Heart left ventricle (tissue), 16 donors: Measurements from ENCODE around the gene HOXD10. TPM values are rescaled to one million over a fixed set of nuclear protein-coding genes. Genes with fewer than 3 reads are reported as not detected.

Experiments used
- ATAC-seq, 4 donors: fragments of 200-7000 bp; cut with Tn5 transposase; one replicate each; pipeline ENCODE4 v1.9.1; 2020 to 2022; ENCODE audit warnings: moderate library complexity in 4 of 4, mild to moderate bottlenecking in 3 of 4, moderate number of reproducible peaks in 1 of 4
- DNase-seq, 5 donors: peaks; one replicate each; pipeline ENCODE4 v3.0.0-alpha.2; 2020
- H3K27ac ChIP-seq, 12 donors: fragments of 200-600 bp; sonication (generic) in 4 of 12; one replicate each; pipeline versions ENCODE4 v1.5.0 to v1.8.0; 2016 to 2022; ENCODE audit warnings: mild to moderate bottlenecking in 2 of 12
- H3K27me3 ChIP-seq, 9 donors: fragments of 200-600 bp; sonication (generic) in 2 of 9; one replicate each; pipeline versions ENCODE4 v1.5.1 to v1.8.0; 2016 to 2022; ENCODE audit warnings: mild to moderate bottlenecking in 3 of 9
- H3K36me3 ChIP-seq, 9 donors: fragments of 200-600 bp; sonication (generic) in 2 of 9; one replicate each; pipeline versions ENCODE4 v1.5.0 to v1.8.0; 2018 to 2022; ENCODE audit warnings: mild to moderate bottlenecking in 2 of 9
- H3K4me1 ChIP-seq, 12 donors: fragments of 200-600 bp; sonication (generic) in 4 of 12; one replicate each; pipeline versions ENCODE4 v1.5.0 to v1.8.0; 2016 to 2022; ENCODE audit warnings: mild to moderate bottlenecking in 3 of 12
- H3K4me3 ChIP-seq, 12 donors: fragments of 200-600 bp; sonication (generic) in 4 of 12; one replicate each; pipeline versions ENCODE4 v1.5.0 to v1.8.0; 2017 to 2022; ENCODE audit warnings: mild to moderate bottlenecking in 9 of 12, moderate library complexity in 4 of 12
- H3K9me3 ChIP-seq, 12 donors: fragments of 200-600 bp; sonication (generic) in 4 of 12; one replicate each; pipeline versions ENCODE4 v1.5.0 to v1.8.0; 2016 to 2022; ENCODE audit warnings: mild to moderate bottlenecking in 1 of 12
- CTCF ChIP-seq, 12 donors: fragments of 200-600 bp; sonication (generic) in 4 of 12; IDR thresholded peaks; one replicate each; pipeline versions ENCODE4 v1.5.0 to v1.8.0; 2018 to 2022; ENCODE audit warnings: antibody characterized with exemption in 12 of 12, mild to moderate bottlenecking in 5 of 12
- POLR2A ChIP-seq, 2 donors: fragments of 450-650 bp; IDR thresholded peaks; one replicate each; pipeline ENCODE4 v1.6.1; 2017; ENCODE audit warnings: antibody characterized with exemption in 2 of 2, mild to moderate bottlenecking in 2 of 2, moderate library complexity in 2 of 2
- WGBS, 4 donors: extraction: QIAGEN DNeasy Blood & Tissue Kit in 2 of 4; methylation state at CpG; one replicate each; pipeline versions ENCODE4 v1.1.5 to v1.1.7; 2013 to 2018; 5-methylcytosine and 5-hydroxymethylcytosine counted together
- intact Hi-C, 10 donors: fragments of 100-400 bp; cut with DNase I; formaldehyde crosslinking; loops; one replicate each; pipeline versions ENCODE4 v1.11.1 to v1.14.2; 2022
- polyA plus RNA-seq, 2 donors: library from polyadenylated mRNA; stranded (reverse); fragments of 200-250 nt; gene quantifications; one replicate each; pipeline ENCODE4 v1.2.3, GENCODE V29; 2013
- total RNA-seq, 9 donors: library from RNA; depleted of rRNA in 2 of 9; stranded (reverse); fragments of >200 nt in 2 of 9; fragmentation: NEBNext Ultra II Directional in 3 of 9; extraction: Animal tissue kit (Norgen Biotek cat#: 25700) in 3 of 9; gene quantifications; one replicate each; pipeline versions ENCODE4 v1.1.0 to v1.2.4, GENCODE V29; 2016 to 2023
- donor health status: ischemic (EF 13 %, LVEDD 7.1; RV severe dilation, severe dysfunction).
- donor health status: healthy with polysubstance abuse.
- donor health status: DM: no; HTN: yes; CAD: no.
- donor health status: DM: no; HTN: no; CAD: no.
- donor health status: ischemic (EF 25% LVEDD 6.9; RV normal size, moderate dysfunction).
- donor health status: ischemic (EF 25% LVEDD 5.7; RV mildly dilated, moderate dysfunction).
- donor health status: healthy.
- donor health status: DM: yes; HTN: yes; CAD: no.
- donor health status: ischemic (EF 35%, LVEDD 5.7; RV mildly dilated, moderate dysfunction).
- donor health status: nonischemic (EF 11% LVEDD 7.7; RV severe dilation, severe dysfunction).
- donor health status: DM: yes; HTN: yes; CAD: no.
- donor health status: PGD.
- donor health status: ischemic (EF 29% LVEDD 5.4; RV normal size, mild dysfunction).
- donor health status: nonischemic (EF 23%, LVEDD 6.1; RV moderate dilation, normal function).

HOXD10 gene
- total and polyA plus RNA-seq, 11 donors = 0.03 to 0.43 TPM; not detected in 9

- intact Hi-C loops = no loop called here
- no peak overlapping the region for H3K4me3 ChIP-seq
- whole genome bisulfite sequencing, 4 donors = 5 to 10% (median 6%) methylated on average over 24 to 25 of the region's 25 CpGs
- H3K4me1 ChIP-seq = peaks cover 0 to 42% (median 10%) of the 10 kb centered on the region in 12 donors
- peaks cover 88 to 99% (median 96%) of the 10 kb centered on the region in 9 donors for H3K27me3 ChIP-seq
- DNase-seq (peak in 1 of 5 donors; percentile 14), ATAC-seq (no peak)
- H3K36me3 ChIP-seq = no peaks in the 10 kb centered on the region
- TF ChIP-seq POLR2A (IDR thresholded peaks at IDR 0.05) (no peak), CTCF (IDR thresholded peaks at IDR 0.05) (no peak)
- H3K27ac ChIP-seq = peak overlapping the region in 1 of 12 donors; percentile 90
- no peaks in the 10 kb centered on the region for H3K9me3 ChIP-seq
Measured at GRCh38 chr2:176105730-176106580, 10.6 kb upstream of the HOXD10 start.

GRCh38 chr2:176106581-176107539, 9.7 kb upstream of the HOXD10 start, which contains the start of gene HOXD11:
HOXD11 (plus strand) TSS chr2:176107280; CDS start chr2:176107356, 76 bp downstream.
- WGBS, 4 donors = 2 to 5% (median 3%) methylated on average over 12 to 85 of the region's 85 CpGs
- intact Hi-C loops = no loop called here
- H3K27me3 ChIP-seq = peaks cover 89 to 99% (median 96%) of the 10 kb centered on the region in 9 donors

GRCh38 chr2:176107731-176108181, 8.8 kb upstream of the HOXD10 start:
- Histone ChIP-seq H3K4me3 (no peak overlapping the region), H3K36me3 (no peaks in the 10 kb centered on the region), H3K27me3 (peaks cover 89 to 99% (median 96%) of the 10 kb centered on the region in 9 donors), H3K9me3 (no peaks in the 10 kb centered on the region), H3K4me1 (peaks cover 0 to 42% (median 10%) of the 10 kb centered on the region in 12 donors), H3K27ac (peak overlapping the region in 1 of 12 donors; percentile 87)
- no peak for ATAC-seq
- intact Hi-C loops = no loop called here
- 2 to 5% (median 2%) methylated on average over 13 to 59 of the region's 59 CpGs for WGBS, 4 donors
- TF ChIP-seq POLR2A (IDR thresholded peaks at IDR 0.05) (no peak), CTCF (IDR thresholded peaks at IDR 0.05) (no peak)
- DNase-seq = peak in 1 of 5 donors; percentile 15

More at GRCh38 chr2:176106581-176107539, 9.7 kb upstream of the HOXD10 start, which contains the start of gene HOXD11:
- H3K9me3 ChIP-seq = no peaks in the 10 kb centered on the region
- peak in 1 of 5 donors; percentile 17 for DNase-seq
- peak within 1 kb of the TSS in 1 of 12 donors; percentile 90 for H3K27ac ChIP-seq
- peak in 1 of 4 donors; percentile 18 for ATAC-seq
- peaks cover 0 to 42% (median 10%) of the 10 kb centered on the region in 12 donors for H3K4me1 ChIP-seq
- H3K36me3 ChIP-seq = no peaks in the 10 kb centered on the region
- TF ChIP-seq POLR2A (IDR thresholded peaks at IDR 0.05) (no peak), CTCF (IDR thresholded peaks at IDR 0.05) (no peak)
- peak within 1 kb of the TSS in 8 of 12 donors; percentile 0 to 33 (median 14) for H3K4me3 ChIP-seq
